IMR-90 (cell line): Measurements from ENCODE around the gene SOCS4. TPM values are rescaled to one million over a fixed set of nuclear protein-coding genes. Genes with fewer than 3 reads are reported as not detected.

Source experiments
- ATAC-seq: fragments of 200-7000 bp; cut with Tn5 transposase; 2 replicates; pipeline ENCODE4 v1.9.1; 2020; ENCODE audit warnings: low read depth, mild to moderate bottlenecking, moderate library complexity
- BruUV-seq: library from RNA; stranded (reverse); fragments of 400-500 nt; replicated peaks from 2 replicates; lab custom pipeline; 2021; lab: Mats Ljungman, UMichigan
- CTCF ChIA-PET: fragments of 300-600 bp; formaldehyde crosslinking; extraction: SDS; loops from one replicate; lab custom pipeline; 2021; ENCODE audit warnings: antibody characterized with exemption; lab: Yijun Ruan, JAX
- POLR2A ChIA-PET: fragments of 300-600 bp; sonication (Branson Sonifier 250); formaldehyde crosslinking; loops from one replicate; lab custom pipeline; 2022; ENCODE audit warnings: antibody characterized with exemption; ENCODE audit not compliant: unreplicated experiment; lab: Charles Lee
- DNase-seq: peaks from one replicate; pipeline ENCODE4 v3.0.0; 2013
- H2AFZ ChIP-seq: replicated peaks from 2 replicates; pipeline ENCODE3; 2013; ENCODE audit warnings: low read length, mild to moderate bottlenecking; ENCODE audit not compliant: poor library complexity
- H2AK5ac ChIP-seq: 2 replicates; pipeline ENCODE4 v1.6.1; 2013; ENCODE audit warnings: low read depth, low read length, inconsistent platforms
- H2AK9ac ChIP-seq: replicated peaks from 2 replicates; pipeline ENCODE3; 2013; ENCODE audit warnings: mild to moderate bottlenecking, low read depth, low read length, moderate library complexity; ENCODE audit not compliant: poor library complexity
- H2BK120ac ChIP-seq: 2 replicates; pipeline ENCODE4 v1.6.1; 2013; ENCODE audit warnings: low read depth, low read length, inconsistent platforms
- H2BK15ac ChIP-seq: 3 replicates; pipeline ENCODE4 v1.6.1; 2013; ENCODE audit warnings: low read depth, low read length, inconsistent platforms
- H2BK20ac ChIP-seq: 2 replicates; pipeline ENCODE4 v1.6.1; 2013; ENCODE audit warnings: low read depth, mild to moderate bottlenecking, inconsistent platforms, low read length, moderate library complexity
- H2BK5ac ChIP-seq: 2 replicates; pipeline ENCODE4 v1.6.1; 2013; ENCODE audit warnings: mild to moderate bottlenecking, low read depth, low read length, inconsistent platforms; ENCODE audit not compliant: poor library complexity, severe bottlenecking
- H3K14ac ChIP-seq: replicated peaks from 2 replicates; pipeline ENCODE4 v1.6.1; 2013; ENCODE audit warnings: low read depth, low read length, inconsistent platforms
- H3K18ac ChIP-seq: 2 replicates; pipeline ENCODE4 v1.6.1; 2013; ENCODE audit warnings: low read depth, low read length, control low read depth
- H3K23ac ChIP-seq: 2 replicates; pipeline ENCODE4 v1.6.1; 2013; ENCODE audit warnings: low read depth, low read length, inconsistent platforms
- H3K27ac ChIP-seq: 2 replicates; pipeline ENCODE4 v1.5.1; 2013; ENCODE audit warnings: mild to moderate bottlenecking, control low read depth, low read length; ENCODE audit not compliant: insufficient read depth
- H3K27me3 ChIP-seq: 2 replicates; pipeline ENCODE4 v1.6.1; 2013; ENCODE audit warnings: low read length; ENCODE audit not compliant: control insufficient read depth, insufficient read depth
- H3K36me3 ChIP-seq: 2 replicates; pipeline ENCODE4 v1.6.1; 2013; ENCODE audit warnings: low read length, mixed read lengths; ENCODE audit not compliant: control insufficient read depth, insufficient read depth
- H3K4ac ChIP-seq: 2 replicates; pipeline ENCODE4 v1.6.1; 2013; ENCODE audit warnings: low read depth, low read length, inconsistent platforms
- H3K4me1 ChIP-seq: 2 replicates; pipeline ENCODE4 v1.6.1; 2013; ENCODE audit warnings: low read length, mixed read lengths; ENCODE audit not compliant: control insufficient read depth, insufficient read depth
- H3K4me2 ChIP-seq: 2 replicates; pipeline ENCODE4 v1.6.1; 2013; ENCODE audit warnings: low read depth, mild to moderate bottlenecking, control low read depth, low read length, moderate library complexity
- H3K4me3 ChIP-seq: 2 replicates; pipeline ENCODE4 v1.5.1; 2013; ENCODE audit warnings: low read depth, mild to moderate bottlenecking, control low read depth, low read length, moderate library complexity; ENCODE audit not compliant: insufficient read depth
- H3K56ac ChIP-seq: 2 replicates; pipeline ENCODE4 v1.6.1; 2013; ENCODE audit warnings: low read length, inconsistent platforms; ENCODE audit not compliant: insufficient read depth; ENCODE audit errors: extremely low read depth
- H3K79me1 ChIP-seq, 2 experiments: 2 replicates each; pipeline ENCODE4 v1.6.1; 2013; ENCODE audit warnings: low read length in 2 of 2, inconsistent platforms in 1 of 2, low read depth in 1 of 2
- H3K9ac ChIP-seq: 2 replicates; pipeline ENCODE4 v1.6.1; 2013; ENCODE audit warnings: low read depth, low read length, control low read depth
- H3K9me1 ChIP-seq: 2 replicates; pipeline ENCODE4 v1.6.1; 2013; ENCODE audit warnings: low read length, inconsistent platforms; ENCODE audit not compliant: insufficient read depth
- H3K9me3 ChIP-seq: 2 replicates; pipeline ENCODE4 v1.6.1; 2013; ENCODE audit warnings: low read length; ENCODE audit not compliant: control insufficient read depth, insufficient read depth
- H4K20me1 ChIP-seq: 2 replicates; pipeline ENCODE4 v1.6.1; 2013; ENCODE audit warnings: low read length, inconsistent platforms; ENCODE audit not compliant: insufficient read depth
- H4K5ac ChIP-seq: 2 replicates; pipeline ENCODE4 v1.6.1; 2013; ENCODE audit warnings: mild to moderate bottlenecking, low read depth, low read length, control low read depth
- H4K8ac ChIP-seq, 2 experiments: 2 replicates each; pipeline ENCODE4 v1.6.1; 2013; ENCODE audit warnings: low read depth in 2 of 2, low read length in 2 of 2, control low read depth in 1 of 2, inconsistent platforms in 1 of 2
- H4K91ac ChIP-seq: 2 replicates; pipeline ENCODE4 v1.6.1; 2013; ENCODE audit warnings: low read depth, low read length, inconsistent platforms; ENCODE audit not compliant: insufficient read depth
- BHLHE40 ChIP-seq: fragments of 150-350 bp; IDR thresholded peaks from 2 replicates; pipeline ENCODE4 v1.6.1; 2016; ENCODE audit warnings: mild to moderate bottlenecking, low read depth, low read length
- ELK1 ChIP-seq: fragments of 150-350 bp; IDR thresholded peaks from 2 replicates; pipeline ENCODE4 v1.6.1; 2016; ENCODE audit warnings: low read depth, mild to moderate bottlenecking, low read length, moderate library complexity, borderline replicate concordance
- FOS ChIP-seq: fragments of 150-350 bp; IDR thresholded peaks from 2 replicates; pipeline ENCODE4 v1.6.1; 2016; ENCODE audit warnings: low read depth, low read length
- MAZ ChIP-seq: IDR thresholded peaks from 2 replicates; pipeline ENCODE4 v1.6.1; 2012; ENCODE audit warnings: low read depth, mild to moderate bottlenecking, low read length, improper control_type of control experiment, moderate library complexity, borderline replicate concordance
- MXI1 ChIP-seq: IDR thresholded peaks from 2 replicates; pipeline ENCODE4 v1.6.1; 2012; ENCODE audit warnings: low read depth, mild to moderate bottlenecking, low read length, moderate library complexity, borderline replicate concordance
- NFE2L2 ChIP-seq: fragments of 150-350 bp; IDR thresholded peaks from 2 replicates; pipeline ENCODE4 v1.6.1; 2016; ENCODE audit warnings: low read depth, mild to moderate bottlenecking, low read length
- POLR2A ChIP-seq: IDR thresholded peaks from 2 replicates; pipeline ENCODE4 v1.6.1; 2012; ENCODE audit warnings: mild to moderate bottlenecking, low read depth, low read length
- RCOR1 ChIP-seq: IDR thresholded peaks from 2 replicates; pipeline ENCODE4 v1.6.1; 2012; ENCODE audit warnings: mild to moderate bottlenecking, low read length, improper control_type of control experiment; ENCODE audit not compliant: insufficient replicate concordance
- RFX5 ChIP-seq: IDR thresholded peaks from 2 replicates; pipeline ENCODE4 v1.8.0; 2012; ENCODE audit warnings: low read depth, mild to moderate bottlenecking, low read length, moderate library complexity
- SMC3 ChIP-seq: fragments of 150-350 bp; IDR thresholded peaks from 2 replicates; pipeline ENCODE4 v1.6.1; 2016; ENCODE audit warnings: low read depth, mild to moderate bottlenecking, antibody characterized with exemption, low read length, moderate library complexity
- USF2 ChIP-seq: fragments of 150-350 bp; IDR thresholded peaks from 2 replicates; pipeline ENCODE4 v1.6.1; 2017; ENCODE audit warnings: mild to moderate bottlenecking, antibody characterized with exemption, low read length, low read depth
- WGBS, 2 experiments: methylation state at CpG; one replicate each; pipeline versions ENCODE4 v1.1.5 to v1.1.7; 2013; ENCODE audit warnings: missing lambda C conversion rate in 2 of 2; ENCODE audit not compliant: insufficient read length in 1 of 2; ENCODE audit errors: extremely low coverage in 2 of 2; 5-methylcytosine and 5-hydroxymethylcytosine counted together
- dilution Hi-C: fragments of 300-500 bp; cut with HindIII; formaldehyde crosslinking; loops from one replicate; pipeline ENCODE4 v1.14.3; 2018; ENCODE audit warnings: low sequenced_read_pairs; ENCODE audit not compliant: unreplicated experiment
- in situ Hi-C: fragments of 300-500 bp; cut with MboI; formaldehyde crosslinking; loops from 3 replicates; pipeline ENCODE4 v1.14.3; 2019; ENCODE audit warnings: low sequenced_read_pairs, inconsistent platforms, mixed read lengths
- intact Hi-C: fragments of 100-400 bp; cut with micrococcal nuclease; formaldehyde crosslinking; loops from 2 replicates; pipeline ENCODE4 v1.10.0; 2022
- polyA plus RNA-seq, 3 experiments: library from polyadenylated mRNA; depleted of rRNA; stranded (reverse); fragments of >200 nt; gene quantifications; 2 replicates each; pipeline ENCODE4 v1.2.3, GENCODE V29; 2012; ENCODE audit warnings: low replicate concordance in 1 of 3
- total RNA-seq: library from RNA; depleted of rRNA; stranded (reverse); fragments of >200 nt; gene quantifications from 2 replicates; pipeline ENCODE4 v1.2.3, GENCODE V29; 2012
- TF ChIP-seq, protein P1 (sequence below): conservative IDR thresholded peaks from 2 replicates; pipeline ENCODE4 v1.5.1; 2012; ENCODE audit warnings: mild to moderate bottlenecking, low read depth, low read length, improper control_type of control experiment

The SOCS4 gene
- total and polyA plus RNA-seq, 2 of the 4 experiments (the other 2 are of a cell fraction): 4.6 to 12.7 TPM

- Histone ChIP-seq H3K18ac (peak within 1 kb of the TSS; percentile 85), H2BK20ac (peak within 1 kb of the TSS; percentile 67; the same call in 1 of the 2 replicates), H4K91ac (peak within 1 kb of the TSS; percentile 97), H3K23ac (peak within 1 kb of the TSS; percentile 99), H3K9ac (peak within 1 kb of the TSS; percentile 100), H3K4me1 (no peaks in the 10 kb centered on the region), H2AFZ (peak within 1 kb of the TSS; percentile 100), H2BK15ac (peak within 1 kb of the TSS; percentile 86; the same call in 2 of the 3 replicates), H4K8ac (peak within 1 kb of the TSS; percentile 99 to 100), H2AK9ac (peak within 1 kb of the TSS; percentile 98), H3K4me2 (peak within 1 kb of the TSS; percentile 99), H3K14ac (peak within 1 kb of the TSS; percentile 100), H3K9me3 (no peaks in the 10 kb centered on the region), H3K36me3 (peaks cover 5% of the 10 kb centered on the region; the same call in 1 of the 2 replicates), H4K20me1 (peaks cover 45% of the 10 kb centered on the region), H2BK5ac (peak within 1 kb of the TSS; percentile 94), H3K4me3 (peak within 1 kb of the TSS; percentile 79), H3K27ac (peak within 1 kb of the TSS; percentile 95), H2BK120ac (peak within 1 kb of the TSS; percentile 87), H3K4ac (peak within 1 kb of the TSS; percentile 100), H4K5ac (peak within 1 kb of the TSS; percentile 97), H2AK5ac (peak within 1 kb of the TSS; percentile 97), H3K27me3 (no peaks in the 10 kb centered on the region), H3K56ac (peak within 1 kb of the TSS; percentile 99), H3K9me1 (no peaks in the 10 kb centered on the region), H3K79me1 (peaks cover 10 to 31% of the 10 kb centered on the region in 2 experiments)
- in situ Hi-C loops: no loop called here
- CTCF ChIA-PET: interaction anchor here (0.5 to 1.7 kb wide), 16 partner anchors 9 to 139 kb away, joined by 3 to 11 read pairs (median 3); no protein-coding TSS in a partner anchor
- dilution Hi-C loops: no loop called here
- POLR2A ChIA-PET: interaction anchor here (0.6 kb wide), 1 partner anchor 36 kb away, joined by 4 read pairs; no protein-coding TSS in a partner anchor
- DNase-seq (peak; percentile 88), ATAC-seq (peak; percentile 96)
- BruUV-seq: no TSS peak
- WGBS, 2 experiments: 1% methylated on average over 36 of the region's 98 CpGs; no CpG with 5 or more reads in 1 of the 2 experiments
- intact Hi-C loops: no loop called here
- TF ChIP-seq ELK1 (no peak), NFE2L2 (no peak), USF2 (peak; percentile 44; the same call in 1 of the 2 replicates), SMC3 (peak; percentile 55), BHLHE40 (peak; percentile 30; the same call in 1 of the 2 replicates), RCOR1 (no peak), RFX5 (no peak), FOS (0 out of 2 replicates have a peak, but pooled peaks have one; percentile 8), MXI1 (peak; percentile 17), MAZ (peak; percentile 99), POLR2A (peak; percentile 98)
- TF ChIP-seq, protein P1, sequence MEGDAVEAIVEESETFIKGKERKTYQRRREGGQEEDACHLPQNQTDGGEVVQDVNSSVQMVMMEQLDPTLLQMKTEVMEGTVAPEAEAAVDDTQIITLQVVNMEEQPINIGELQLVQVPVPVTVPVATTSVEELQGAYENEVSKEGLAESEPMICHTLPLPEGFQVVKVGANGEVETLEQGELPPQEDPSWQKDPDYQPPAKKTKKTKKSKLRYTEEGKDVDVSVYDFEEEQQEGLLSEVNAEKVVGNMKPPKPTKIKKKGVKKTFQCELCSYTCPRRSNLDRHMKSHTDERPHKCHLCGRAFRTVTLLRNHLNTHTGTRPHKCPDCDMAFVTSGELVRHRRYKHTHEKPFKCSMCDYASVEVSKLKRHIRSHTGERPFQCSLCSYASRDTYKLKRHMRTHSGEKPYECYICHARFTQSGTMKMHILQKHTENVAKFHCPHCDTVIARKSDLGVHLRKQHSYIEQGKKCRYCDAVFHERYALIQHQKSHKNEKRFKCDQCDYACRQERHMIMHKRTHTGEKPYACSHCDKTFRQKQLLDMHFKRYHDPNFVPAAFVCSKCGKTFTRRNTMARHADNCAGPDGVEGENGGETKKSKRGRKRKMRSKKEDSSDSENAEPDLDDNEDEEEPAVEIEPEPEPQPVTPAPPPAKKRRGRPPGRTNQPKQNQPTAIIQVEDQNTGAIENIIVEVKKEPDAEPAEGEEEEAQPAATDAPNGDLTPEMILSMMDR: peak; percentile 99
Measured at GRCh38 chr14:55051423-55052268, 24.6 kb downstream of the SOCS4 start, which contains the start of gene MAPK1IP1L. TSS of gene MAPK1IP1L (plus strand) at chr14:55051647. CDS start at chr14:55061684, 10,037 bp downstream.
